Stimulated activated CD8-positive, alpha-beta memory T cell treated with anti-CD3 and anti-CD28 coated beads, Interleukin-12 subunit alpha, Interleukin-12 subunit beta, amount 100 ng/mL, for 4 hours (primary cell): ENCODE results near the gene PLAC9.
"Not testable (repeated sequence)": the region's sequence is repeated elsewhere in the genome, so short reads cannot be mapped to it uniquely, and the experiment has no call there.

ENCODE experiments used
- DNase-seq: peaks from one replicate; pipeline ENCODE4 v3.0.0-alpha.2; 2020; ENCODE audit warnings: low read depth

PLAC9 gene

DNA sequence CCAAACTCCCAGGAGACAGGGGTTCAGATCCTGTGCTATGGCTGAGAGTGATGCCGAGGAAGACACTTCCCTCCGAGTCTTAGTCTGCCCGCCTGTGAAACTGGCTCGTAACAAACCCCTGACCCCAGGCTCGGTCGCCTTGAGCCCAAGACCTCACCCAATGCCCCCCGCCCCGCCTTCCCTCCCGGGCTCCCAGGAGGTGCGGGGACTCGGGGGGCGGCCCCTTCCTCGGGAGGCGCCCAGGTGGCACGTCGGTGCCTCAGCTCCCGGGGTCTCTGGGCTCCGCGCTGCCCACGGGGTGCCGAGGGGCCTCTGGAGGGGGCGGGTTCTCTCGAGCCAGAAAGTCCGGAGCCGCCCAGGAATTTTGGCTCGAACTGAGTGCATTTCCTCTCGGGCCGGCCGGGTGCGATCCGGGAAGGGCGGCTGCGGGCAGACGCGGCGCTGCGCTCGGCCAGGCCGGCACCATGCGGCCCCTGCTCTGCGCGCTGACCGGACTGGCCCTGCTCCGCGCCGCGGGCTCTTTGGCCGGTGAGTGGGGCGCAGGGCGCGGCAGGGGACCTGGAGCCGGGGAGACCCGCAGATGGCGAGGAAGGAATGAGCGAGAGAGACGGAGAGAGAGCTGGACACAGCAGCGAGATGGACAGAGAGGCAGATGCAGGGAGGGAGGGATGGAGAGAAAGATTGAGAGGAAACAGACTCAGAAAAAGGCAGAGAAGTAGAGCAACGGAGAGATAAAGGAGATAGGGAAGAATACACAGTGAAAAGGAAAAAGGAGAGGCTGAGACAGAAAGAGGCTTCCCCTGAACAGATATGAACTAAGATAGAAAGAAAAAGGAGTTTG, at the start of gene PLAC9:
PLAC9 (plus strand) TSS at position 432 of the 841 bp plus-strand sequence; CDS start at position 465, 33 bp downstream.
- no peak for DNase-seq

DNA sequence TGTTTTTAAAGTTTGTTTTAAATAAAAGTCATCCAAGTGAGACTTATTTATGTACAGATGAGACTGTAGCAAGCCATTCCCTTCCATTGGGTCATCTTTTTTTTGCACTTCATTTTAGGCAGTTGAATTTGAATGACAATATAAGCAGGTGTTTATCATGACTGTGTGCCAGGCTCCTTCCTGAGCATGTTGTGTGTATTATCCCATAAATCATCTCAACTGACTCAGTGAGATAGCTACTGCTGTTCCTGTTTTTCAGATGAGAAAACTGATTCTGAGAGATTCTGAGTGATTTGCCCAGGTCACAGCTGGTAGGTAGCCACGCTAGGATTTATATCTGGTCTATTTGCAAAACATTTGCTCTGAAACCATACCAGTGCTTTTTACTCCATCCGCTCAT, 42.4 kb upstream of the PLAC9 start:
- no peak for DNase-seq

GRCh38 chr10:80094231-80094630, 38.3 kb upstream of the PLAC9 start:
- DNase-seq = no peak

DNA sequence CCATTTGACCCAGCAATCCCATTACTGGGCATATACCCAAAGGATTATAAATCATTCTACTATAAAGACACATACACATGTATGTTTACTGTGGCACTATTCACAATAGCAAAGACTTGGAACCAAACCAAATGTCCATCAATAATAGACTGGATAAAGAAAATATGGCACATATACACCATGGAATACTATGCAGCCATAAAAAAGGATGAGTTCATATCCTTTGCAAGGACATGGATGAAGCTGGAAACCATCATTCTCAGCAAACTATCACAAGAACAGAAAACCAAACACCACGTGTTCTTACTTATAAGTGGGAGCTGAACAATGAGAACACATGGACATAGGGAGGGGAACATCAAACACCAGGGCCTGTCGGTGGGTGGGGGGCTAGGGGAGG, 34.3 kb upstream of the PLAC9 start:
- not testable (repeated sequence) for DNase-seq

- not testable (repeated sequence) for DNase-seq
Measured at GRCh38 chr10:80099295-80099694, 33.2 kb upstream of the PLAC9 start.

GRCh38 chr10:80100116-80100515, 32.4 kb upstream of the PLAC9 start:
- no peak for DNase-seq

DNA sequence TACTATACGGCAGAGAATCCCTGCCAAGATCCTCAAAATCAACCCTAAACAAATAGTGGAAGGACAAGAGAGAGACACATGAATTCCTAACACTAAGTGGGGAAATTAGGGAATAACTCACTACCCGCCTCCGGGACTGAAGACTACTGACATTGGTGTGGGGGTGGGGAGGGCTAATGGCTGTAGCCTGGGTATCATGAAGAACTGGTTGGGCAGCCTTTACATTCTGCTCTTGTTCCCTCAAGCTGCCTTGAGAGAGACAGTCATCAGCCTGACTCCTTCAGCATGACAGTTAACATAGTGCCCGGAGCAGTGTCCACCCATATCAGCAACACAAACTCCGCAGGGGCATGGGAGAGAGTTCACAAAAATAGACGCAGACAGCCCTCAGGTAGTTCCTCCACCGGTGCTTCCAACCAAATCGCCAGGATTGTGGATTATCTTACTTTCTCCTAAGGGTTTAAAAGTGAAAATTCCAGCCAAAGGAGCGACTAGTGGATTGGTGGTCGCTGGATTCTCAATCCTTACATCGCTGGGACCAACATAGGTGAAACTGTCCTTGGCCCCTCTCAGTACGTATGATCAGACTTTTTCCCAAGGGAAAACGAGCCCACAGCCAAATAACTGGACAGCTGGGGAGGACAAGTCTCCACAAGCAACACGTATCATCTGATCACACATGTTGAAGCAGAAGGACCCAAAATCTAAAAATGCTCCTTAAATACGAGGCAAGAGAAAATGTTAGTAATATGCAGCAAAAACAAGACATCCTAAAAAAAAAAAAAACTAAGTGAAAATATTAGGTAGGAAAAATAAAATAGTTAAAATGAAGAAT, 31.5 kb upstream of the PLAC9 start:
- no peak for DNase-seq

DNA sequence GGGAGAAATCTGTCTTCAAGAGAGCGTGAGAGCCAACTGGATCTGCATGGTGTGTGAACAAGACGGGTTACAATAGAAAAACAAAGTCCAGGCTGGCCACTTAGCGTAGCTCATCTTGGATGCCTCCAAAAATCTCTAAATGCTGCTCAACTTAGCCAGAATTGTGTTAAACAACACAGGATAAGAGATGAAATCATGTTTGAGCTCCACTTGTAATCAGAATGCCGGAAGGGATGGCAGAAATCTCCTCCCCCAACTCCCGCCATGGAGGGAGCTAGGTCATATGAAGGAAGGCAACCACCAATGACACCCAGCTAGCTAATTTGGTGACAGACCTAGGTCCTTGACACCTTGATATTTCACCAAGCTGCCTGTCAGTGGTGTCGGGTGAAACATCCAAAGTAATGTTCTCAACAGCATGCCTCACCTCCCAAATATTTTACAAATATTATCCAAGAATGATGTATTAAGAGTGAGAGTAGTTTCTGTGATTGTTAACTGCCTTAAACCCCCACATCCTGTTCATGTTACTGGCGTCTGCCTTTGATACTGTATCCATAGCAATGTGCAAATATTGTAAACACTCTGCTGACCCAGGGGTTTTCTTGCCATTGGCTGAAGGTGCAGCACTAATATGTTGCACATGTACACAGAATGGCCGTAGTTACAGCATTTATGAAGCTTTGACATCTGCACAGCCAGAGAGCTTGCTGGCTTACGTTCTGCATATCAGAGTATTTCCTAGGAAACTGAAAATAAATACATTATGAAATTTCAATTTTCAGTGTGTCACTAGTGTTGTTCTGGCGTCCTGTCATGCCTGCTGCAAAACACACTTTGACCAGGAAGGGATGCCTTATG, 28.2 kb upstream of the PLAC9 start:
- no peak for DNase-seq

GRCh38 chr10:80108576-80109239, 23.8 kb upstream of the PLAC9 start:
- DNase-seq = no peak

DNA sequence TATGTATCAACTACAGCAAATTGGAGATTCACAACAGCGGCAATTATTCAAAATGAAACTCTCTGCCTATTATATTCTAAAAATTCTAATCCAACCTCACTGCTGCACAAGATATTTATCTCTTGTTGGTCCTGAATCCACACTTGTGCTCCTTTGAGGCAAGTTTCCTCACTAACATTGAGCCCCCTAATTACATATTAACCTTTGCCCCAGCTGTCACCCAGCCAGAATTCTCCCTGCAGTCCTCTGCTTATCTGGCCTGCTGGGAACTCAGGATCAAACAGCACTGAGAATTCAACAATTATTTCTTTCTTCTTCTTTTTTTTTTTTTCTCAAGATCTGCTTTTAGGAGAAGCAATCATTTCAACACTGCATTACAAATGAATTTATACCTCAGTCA, 21.5 kb upstream of the PLAC9 start:
- DNase-seq = no peak

DNA sequence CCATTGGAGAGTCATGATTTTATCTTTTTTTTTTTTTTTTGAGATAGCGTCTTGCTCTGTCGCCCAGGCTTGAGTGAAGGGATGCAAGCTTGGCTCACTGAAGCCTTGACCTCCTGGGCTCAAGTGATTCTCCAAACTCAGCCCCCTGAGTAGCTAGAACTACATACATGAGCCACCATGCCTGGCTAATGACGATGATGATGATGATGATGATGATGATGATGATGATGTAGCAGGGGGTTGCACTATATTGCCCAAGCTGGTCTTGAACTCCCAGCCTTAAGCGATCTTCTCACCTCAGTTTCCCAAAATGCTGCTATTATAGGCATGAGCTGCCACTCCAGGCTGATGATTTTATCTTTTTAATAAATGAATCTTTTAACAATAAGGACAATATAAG, 13.9 kb upstream of the PLAC9 start:
- no peak for DNase-seq

DNA sequence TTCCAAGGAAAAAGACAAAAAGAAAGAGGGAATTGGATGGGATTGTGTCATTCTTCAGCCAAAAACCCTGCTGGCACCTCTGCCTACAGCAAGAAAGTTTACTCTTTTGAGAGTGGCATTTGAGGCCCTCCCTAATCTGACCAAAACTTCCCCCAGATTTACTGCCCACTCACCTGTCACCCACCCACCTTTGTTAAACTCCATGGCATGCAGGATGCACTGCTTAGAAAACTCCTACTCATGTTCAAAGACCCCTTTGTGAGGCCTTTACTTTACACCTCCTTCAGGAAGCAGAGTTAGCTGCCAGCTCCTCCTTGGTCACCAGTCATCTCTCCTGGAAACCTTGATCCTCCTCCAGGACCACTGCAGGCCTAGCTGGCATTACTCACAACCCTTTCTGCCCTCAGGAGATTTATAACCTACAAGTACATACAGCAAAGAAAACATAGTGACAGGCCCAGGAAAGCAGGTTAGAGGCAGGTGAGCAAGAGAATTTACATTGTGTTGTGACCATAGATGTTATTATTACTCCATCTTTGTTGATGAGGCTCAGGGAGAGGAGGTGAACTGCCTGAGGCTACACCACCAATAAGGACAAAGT, 10.3 kb upstream of the PLAC9 start:
- DNase-seq = no peak

DNA sequence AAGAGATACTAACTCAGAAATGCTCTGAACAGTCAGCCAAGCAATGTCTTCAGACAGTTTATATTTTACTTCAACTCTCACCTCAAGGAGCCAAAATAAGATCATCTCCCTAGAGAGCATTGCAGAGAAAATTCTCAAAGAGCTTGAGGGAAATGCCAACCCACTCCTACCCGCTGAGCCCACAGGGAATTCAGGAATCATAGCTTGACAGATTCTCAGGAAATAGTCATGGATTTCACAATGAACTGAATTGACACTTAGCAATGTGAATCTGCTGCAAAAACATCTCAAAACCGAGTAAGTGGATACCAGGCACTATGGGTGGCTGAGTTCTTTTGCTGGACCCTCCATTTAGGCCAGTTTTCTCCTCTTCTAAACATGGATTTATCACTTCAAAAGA, 9.8 kb upstream of the PLAC9 start:
- DNase-seq = no peak

DNA sequence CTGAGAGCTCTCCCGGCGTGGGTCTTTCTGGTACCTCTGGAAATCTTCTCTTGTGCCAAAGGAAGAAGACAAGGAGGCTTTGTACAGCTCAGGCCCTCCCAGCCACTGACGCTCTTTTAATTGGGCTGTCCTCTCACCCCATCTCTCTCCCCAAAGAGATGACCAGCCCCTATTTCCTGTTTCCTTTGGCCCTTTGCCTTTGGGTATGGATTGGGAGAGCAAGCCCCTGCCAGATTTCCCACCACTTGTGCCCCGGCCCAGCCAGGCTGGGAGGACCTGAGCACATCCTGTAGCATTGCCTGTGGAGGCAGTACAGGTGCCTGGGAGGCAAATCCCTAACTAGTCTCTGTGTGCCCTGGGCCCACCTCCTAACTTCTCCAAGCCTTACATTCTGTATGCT, 5.7 kb upstream of the PLAC9 start:
- DNase-seq = no peak

DNA sequence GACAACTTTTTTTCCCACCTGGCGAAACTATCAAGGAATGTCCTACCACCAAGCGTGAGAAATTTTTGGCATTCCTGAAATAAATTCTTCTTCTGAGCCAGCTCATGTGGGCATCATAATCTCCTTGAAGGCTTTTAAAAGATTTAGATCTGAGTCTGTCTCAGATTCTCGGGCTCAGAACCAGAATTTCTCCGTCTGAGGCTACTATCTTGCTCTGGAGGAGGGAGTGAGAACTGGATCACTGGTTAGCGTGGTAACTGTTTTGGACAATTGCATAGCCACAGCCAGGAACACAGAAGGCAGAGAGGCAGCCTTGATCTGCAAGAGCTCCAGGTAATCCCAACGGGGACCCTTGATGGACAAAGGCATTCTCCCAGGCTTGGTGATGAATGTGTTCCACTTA, 1.0 kb upstream of the PLAC9 start:
- DNase-seq = no peak

DNA sequence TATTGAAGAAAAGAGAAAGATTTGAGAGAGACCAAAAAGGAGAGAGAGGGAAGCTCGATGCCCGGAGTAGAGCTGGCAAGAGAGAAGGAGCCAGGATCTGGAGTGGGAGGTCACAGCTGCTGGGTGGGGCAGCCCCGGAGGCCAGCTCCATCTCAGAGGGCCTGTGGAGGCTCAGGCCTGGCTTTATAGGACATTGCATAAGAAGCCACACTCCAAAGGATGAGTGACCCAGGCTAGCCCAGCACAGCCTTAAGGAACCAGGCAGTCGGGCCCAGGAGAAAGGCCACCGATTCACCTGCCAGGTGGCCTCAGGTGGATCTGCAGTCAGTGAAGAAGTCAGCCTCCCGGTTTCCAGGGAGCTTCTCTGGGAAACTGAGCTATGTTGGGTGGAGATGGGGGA, 676 bp downstream of the PLAC9 start:
- no peak for DNase-seq

DNA sequence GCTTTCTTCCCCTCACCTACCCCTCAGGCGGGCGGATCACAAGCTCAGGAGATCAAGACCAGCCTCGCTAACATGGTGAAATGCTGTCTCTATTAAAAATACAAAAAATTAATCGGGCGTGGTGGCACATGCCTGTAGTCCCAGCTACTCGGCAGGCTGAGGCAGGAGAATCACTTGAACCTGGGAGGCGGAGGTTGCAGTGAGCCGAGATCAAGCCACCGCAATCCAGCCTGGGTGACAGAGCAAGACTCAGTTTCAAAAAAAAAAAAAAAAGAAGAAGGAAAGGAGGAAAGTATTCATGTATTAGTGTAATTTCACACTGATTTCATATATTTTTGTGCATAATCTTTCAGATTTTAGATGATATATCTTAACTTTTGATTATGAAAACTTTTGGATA, 1.2 kb downstream of the PLAC9 start:
- DNase-seq = not testable (repeated sequence)

- no peak for DNase-seq
Measured at GRCh38 chr10:80136134-80136571, 3.6 kb downstream of the PLAC9 start.

- DNase-seq = no peak
Measured at GRCh38 chr10:80137031-80137862, 4.7 kb downstream of the PLAC9 start.

GRCh38 chr10:80137920-80138319, 5.4 kb downstream of the PLAC9 start:
- DNase-seq = no peak
